AG08396 (cell line): Measurements from ENCODE around the gene ZFP42.
"Not testable (repeated sequence)": the region's sequence is repeated elsewhere in the genome, so short reads cannot be mapped to it uniquely, and the experiment has no call there.

Experiments
- DNase-seq: peaks from one replicate; pipeline ENCODE4 v3.0.0; 2012; ENCODE audit warnings: low spot score, mixed read lengths

The ZFP42 gene

GRCh38 chr4:187995322-187996207 lies at the start of gene ZFP42:
Gene ZFP42 (plus strand): TSS chr4:187995771. CDS start chr4:188002808, 7,037 bp downstream.
- DNase-seq: no peak

- no peak for DNase-seq
These were observed 34.4 kb upstream of the ZFP42 start for GRCh38 chr4:187961171-187961570.

DNA sequence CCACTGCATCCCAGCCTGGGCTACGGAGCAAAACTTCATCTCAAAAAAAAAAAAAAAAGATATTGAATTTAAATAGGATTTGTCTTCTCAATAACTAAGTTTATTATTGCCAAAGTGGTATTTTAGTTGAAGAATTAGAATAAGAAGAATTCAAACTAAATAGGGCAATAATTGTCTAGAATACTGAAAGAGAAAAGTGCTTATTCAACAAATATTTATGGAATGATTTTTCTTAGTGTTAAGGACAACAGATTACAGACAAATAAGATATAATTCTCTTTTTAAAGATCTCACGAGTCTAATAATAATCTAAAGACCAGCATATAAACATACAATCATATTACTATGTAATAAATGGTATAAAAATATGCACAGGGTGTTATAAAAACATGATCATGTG lies 33.6 kb upstream of the ZFP42 start:
- no peak for DNase-seq

- no peak for DNase-seq
These were observed 32.6 kb upstream of the ZFP42 start for GRCh38 chr4:187962926-187963325.

DNA sequence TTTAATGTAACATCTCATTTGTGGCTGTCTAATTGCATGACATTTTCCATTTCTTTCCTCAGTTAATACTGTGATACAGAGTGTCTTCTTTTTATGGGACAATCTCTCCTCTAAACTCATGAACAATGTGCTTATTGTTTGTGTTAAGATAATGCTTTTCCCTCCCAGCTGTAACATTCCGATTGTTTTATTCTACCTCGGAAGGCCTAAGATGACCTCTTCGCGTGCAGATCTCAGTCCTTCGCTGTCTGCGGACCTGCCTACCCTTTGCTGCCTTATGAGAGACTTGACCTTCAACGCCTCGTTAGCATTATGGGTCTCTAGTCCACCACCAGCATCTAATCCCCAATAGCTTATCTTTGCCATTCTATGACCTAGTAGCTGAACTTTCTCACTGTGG lies 29.8 kb upstream of the ZFP42 start:
- no peak for DNase-seq

DNA sequence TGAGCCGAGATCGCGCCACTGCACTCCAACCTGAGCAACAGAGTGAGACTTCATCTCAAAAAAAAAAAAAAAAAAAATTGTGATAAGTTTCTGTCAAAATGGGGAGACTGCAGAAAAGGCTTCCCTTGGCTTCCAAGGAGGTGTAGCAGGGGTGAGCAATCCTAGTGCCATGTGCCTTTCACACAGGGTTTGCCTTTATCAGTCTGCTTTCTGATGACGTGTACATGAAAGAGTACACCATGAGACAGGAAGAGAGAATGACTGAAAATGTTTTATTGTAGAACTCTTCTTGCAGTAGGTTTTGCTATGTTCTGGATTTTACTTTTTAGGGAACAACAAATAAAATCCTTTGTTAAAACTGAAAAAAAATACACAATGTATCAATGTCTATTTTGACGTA lies 23.4 kb upstream of the ZFP42 start:
- DNase-seq: no peak

DNA sequence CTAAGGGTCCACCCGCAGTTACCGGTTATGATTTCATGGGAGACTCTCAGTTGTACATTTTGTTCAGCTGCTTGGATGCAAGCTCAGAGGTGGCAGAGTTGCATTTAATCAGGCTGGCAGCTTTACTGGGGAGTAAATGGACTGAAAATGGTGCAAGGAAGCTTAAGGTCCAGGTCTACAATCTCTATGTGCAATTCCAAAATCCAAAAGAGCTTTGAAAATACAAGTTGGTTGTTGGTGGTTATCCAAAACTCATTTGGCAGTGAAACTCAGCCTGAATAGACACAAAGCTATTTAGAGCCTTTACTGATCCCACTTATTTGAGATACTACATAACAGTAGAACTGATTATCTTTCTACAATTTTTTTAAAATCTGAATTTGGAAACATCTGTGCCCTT lies 11.8 kb upstream of the ZFP42 start:
- DNase-seq: no peak

DNA sequence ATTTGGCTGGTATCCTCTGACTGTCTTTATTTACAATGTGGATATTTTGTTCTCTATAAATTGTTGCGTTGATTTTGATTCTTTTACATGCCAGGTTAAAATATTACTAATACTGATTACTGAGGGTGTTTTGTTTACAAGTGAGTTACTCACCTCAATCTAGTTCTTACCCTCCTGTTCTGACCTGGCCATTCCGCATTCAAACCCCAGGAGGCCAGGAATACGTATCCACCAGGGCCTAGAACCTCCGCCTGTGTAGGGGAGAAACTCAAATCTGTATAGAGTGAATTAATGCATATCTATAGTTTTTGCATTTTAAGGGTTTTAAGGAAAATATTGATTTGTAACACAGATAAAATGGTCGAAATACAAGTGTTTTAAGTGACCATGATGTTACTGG lies 2.6 kb upstream of the ZFP42 start:
- DNase-seq: no peak

GRCh38 chr4:187993827-187994226 lies 1.7 kb upstream of the ZFP42 start:
- no peak for DNase-seq

- DNase-seq: no peak
These were observed 1.1 kb downstream of the ZFP42 start for GRCh38 chr4:187996502-187997177.

DNA sequence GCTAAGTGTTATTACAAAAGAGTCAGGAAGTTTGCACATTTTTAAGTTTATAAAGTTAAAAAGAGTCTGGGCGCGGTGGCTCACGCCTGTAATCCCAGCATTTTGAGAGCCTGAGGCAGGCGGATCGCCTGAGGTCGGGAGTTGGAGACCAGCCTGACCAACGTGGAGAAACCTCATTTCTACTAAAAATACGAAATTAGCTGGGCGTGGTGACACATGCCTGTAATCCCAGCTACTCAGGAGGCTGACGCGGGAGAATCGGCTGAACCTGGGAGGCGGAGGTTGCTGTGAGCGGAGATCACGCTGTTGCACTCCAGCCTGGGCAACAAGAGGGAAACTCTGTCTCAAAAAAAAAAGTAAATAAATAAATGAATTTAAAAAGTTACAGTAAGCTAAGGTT lies 2.4 kb downstream of the ZFP42 start:
- DNase-seq: not testable (repeated sequence)

DNA sequence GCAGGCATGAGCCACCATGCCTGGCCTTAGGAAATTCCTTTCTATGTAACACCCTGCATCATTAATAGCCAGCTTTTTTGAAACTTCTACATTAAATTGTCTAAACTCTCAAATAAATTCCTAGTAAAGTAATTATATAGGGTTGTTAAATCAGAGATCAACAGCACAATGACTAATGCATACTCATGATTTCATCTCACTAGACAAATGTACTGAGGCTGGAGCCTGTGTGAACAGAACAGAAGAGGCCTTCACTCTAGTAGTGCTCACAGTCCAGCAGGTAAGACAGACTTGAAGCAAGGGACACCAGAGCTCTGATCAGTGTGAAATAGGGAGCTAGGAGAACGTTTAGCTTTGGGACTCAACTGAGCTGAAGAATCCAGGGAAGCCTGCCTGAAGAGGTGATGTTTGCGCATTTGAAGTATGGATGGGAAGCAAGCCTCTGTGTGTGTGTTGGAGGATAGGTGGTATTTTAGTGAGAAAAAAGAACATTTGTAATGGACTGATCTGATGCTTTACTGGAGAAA lies 3.9 kb downstream of the ZFP42 start:
- DNase-seq: no peak

DNA sequence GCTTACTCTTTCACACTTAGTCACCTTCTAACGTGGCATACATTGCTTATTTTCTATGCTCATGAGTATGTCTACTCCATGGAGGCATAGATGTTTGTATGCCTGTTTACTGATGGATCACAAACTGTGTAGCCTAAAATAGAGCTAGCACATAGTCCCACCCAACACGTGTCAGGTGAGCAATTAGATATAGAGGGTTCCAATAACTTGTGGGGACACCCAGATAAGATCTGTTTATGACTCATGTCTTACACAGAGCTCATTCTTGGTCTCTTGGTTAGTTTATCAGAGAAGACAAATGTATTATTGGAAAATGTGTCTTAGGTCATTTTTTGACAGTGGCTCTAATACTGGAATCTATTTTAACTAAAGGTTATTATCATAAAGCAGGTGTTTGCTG lies 6.8 kb downstream of the ZFP42 start:
- DNase-seq: no peak

GRCh38 chr4:188002751-188003150 lies 7.2 kb downstream of the ZFP42 start:
- no peak for DNase-seq

- DNase-seq: no peak
These were observed 10.0 kb downstream of the ZFP42 start for GRCh38 chr4:188005561-188005960.

- DNase-seq: no peak
These were observed 10.8 kb downstream of the ZFP42 start for GRCh38 chr4:188006285-188006848.

DNA sequence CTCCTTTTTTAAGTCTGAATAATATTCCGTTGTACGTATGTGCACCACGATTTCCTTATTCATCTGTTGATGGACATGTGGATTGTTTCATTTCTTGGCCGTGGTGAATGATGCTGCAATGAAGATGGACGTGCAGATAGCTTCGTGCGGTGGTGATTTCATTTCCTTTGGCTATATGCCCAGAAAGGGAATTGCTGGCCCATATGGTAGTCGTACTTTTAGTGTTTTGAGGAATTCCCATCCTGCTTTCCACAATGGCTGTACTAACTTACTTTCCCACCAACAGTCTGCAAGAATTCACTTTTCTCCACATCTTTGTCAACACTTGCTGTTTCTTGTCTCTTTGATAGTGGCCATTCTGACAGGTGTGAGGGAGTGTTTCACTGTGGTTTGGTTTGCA lies 12.8 kb downstream of the ZFP42 start:
- no peak for DNase-seq

- no peak for DNase-seq
These were observed 16.9 kb downstream of the ZFP42 start for GRCh38 chr4:188012426-188012945.

- DNase-seq: no peak
These were observed 19.7 kb downstream of the ZFP42 start for GRCh38 chr4:188015025-188015940.

- DNase-seq: no peak
These were observed 21.2 kb downstream of the ZFP42 start for GRCh38 chr4:188016754-188017153.

DNA sequence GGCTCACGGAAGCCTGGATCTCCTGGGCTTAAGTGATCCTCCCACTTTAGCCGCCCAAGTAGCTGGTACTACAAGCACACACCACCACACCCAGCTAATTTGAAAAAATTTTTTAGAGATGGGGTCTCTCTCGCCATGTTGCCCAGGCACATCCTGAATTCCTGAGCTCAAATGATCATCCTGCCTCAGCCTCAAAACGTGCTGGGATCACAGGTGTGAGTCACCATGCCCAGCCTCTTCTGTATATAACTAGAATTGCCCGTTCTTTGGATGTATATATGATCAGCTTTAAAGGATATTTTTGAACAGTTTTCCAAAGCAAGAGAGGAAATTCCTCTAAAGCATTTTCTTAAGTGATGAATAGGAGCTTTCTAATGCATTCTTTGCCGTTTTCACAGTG lies 22.7 kb downstream of the ZFP42 start:
- no peak for DNase-seq
